DMS53 treated with DMSO at 0.1 percent for 48 hours (cell line): Measurements from ENCODE around the gene USP31.

ENCODE experiments used
- DNase-seq: peaks from one replicate; lab custom pipeline; 2025; ENCODE audit not compliant: unreplicated experiment; lab: John Stamatoyannopoulos, UW

The USP31 gene

DNA sequence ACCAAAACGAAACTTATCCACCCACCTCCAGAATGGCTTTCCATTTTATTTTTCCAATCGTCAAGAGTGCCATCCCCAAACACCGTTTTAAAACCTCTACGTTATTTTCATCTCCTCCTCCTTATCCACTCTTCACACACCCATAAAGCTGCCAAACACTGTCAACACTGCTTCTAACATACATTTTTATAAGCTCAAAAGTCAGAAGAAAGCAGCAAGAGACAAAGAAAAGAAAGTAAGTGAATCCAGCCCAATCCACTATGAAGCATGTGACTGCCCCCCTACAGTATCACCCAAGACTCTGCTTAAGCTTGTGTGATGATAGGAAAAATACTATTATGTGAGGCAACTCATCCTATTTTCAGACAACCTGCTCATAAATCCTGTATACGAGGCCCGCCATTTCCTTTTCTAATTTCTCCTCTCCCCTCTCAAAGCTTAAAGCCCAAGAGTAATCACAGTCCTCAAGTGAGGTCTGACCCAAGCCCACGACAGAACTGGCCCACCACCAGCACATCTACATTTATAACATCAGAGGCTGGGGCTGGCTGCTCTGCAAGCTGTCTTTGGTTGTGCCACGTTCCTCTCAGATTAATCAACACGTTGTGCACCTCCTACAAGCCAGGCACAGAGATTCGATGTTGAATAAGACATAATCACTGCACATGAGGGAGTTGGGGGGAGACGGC lies 16.3 kb downstream of the USP31 start:
- DNase-seq, result no peak

DNA sequence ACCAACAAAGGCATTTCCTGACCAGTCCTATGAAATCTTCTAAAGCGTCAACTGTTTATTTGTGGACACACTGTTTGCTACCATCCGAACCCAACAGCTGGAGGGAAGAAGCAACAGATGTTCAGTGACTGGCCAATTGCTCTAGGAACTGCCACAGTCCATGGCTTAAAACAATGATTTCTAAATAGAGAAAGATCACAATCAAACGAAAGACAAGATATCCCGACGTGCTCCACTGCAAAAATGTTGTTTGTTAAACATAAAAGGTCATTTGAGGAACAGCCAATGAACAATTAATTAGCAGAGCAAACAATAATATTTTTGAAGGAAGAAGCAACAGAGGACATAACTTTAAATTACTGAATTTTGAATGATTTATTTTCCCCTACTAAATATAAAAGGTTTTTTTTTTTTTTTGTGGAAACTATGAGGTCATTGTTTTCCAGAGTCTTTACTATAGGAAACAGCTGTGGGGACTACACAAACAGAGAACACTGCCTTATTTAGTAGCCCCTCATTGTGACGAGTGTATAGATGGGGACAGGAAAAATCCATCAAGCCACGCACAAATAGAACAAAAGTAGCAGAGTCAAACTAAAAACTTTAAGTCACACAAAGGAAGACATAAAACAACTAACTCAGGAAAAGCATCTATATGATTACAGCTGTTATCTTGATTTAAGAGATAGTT lies 17.2 kb downstream of the USP31 start:
- DNase-seq, result no peak

DNA sequence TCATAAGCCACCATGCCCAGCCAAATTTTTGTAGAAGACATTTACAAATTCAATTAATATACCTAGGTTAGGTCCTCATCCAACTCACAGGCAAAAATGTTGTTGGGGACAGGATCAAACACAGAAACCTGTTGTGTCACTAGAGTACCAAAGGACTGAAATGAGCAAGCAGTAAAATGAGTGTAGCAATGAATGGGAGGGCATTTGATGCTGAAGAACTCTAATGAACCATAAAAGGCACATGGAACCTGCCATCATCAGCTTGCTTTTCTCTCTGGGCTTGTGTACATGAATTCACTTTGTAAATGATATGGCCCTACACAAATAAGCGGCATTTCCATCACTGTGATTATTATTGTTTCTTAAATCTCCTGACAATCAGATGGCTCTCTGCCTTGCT lies 17.8 kb downstream of the USP31 start:
- DNase-seq, result peak; percentile 7

DNA sequence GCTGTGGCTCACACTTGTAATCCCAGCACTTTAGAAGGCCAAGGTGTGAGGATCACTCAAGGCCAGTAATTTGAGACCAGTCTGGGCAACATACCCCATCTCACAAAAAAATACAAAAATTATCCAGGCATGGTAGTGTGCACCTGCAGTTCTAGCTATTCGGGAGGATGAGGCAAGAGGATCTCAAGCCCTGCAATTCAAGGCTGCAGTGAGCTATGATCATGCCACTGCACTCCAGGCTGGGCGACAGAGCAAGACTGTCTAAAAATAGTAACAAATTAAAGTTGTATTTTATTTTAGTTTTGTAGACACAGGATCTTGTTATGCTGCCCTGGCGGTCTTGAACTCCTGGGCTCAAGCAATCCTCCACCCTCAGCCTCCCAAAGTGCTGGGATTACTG lies 18.2 kb downstream of the USP31 start:
- no peak for DNase-seq

DNA sequence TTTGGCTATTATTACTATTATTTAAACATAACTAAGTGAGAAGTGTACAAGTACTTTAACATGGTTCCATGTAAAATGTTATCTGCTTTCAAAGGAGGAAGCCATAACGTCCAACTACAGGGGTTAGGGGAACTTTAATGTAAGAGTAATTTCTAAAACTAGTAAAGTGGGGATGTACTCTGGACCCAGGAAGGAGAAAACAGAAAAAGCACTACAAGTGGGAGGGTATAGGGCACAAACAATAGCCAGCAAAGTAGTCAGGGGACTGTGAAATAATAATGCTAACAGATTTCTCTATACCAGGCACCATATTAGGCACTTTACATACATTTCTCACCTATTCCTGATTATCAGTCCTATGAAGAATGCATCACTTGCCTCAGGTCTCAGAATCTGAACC lies 19.6 kb downstream of the USP31 start:
- no peak for DNase-seq

DNA sequence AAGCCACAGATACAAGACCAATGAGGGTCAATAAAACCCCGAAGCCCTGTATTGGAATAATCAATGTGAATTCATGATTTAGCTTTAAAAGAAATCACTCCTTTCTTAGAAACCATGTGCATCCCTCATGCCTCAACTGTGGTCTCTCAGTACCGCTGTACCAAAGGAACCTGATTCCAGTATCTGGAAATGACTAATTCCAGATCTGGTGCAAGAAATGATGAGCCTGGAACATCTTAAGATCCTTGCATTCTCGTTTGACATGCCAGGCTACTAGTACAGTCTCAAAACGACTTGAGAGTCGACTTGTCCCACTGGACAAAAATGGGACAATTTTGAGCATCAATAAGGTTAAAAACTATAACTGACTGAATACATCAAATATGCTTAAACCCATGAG lies 21.2 kb downstream of the USP31 start:
- DNase-seq, result no peak

DNA sequence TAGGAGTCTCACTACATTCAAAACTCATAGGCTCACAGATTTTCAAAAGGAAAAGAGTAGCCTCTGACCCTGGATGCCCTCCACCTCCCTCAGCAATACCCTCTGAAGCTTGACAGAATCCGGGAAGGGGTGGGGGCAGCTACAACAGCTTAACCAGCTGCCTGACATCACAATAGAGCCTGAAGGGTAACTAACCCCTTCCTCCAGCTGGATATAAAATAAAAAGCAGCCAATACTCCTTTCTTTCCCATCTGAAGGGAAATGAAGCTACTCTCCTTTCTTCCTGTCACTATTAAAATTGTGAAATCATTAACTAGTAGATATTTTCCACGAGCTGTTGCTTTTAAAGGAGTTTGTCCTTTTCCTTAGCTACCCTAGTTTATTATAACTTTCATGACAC lies 24.0 kb downstream of the USP31 start:
- DNase-seq, result no peak

DNA sequence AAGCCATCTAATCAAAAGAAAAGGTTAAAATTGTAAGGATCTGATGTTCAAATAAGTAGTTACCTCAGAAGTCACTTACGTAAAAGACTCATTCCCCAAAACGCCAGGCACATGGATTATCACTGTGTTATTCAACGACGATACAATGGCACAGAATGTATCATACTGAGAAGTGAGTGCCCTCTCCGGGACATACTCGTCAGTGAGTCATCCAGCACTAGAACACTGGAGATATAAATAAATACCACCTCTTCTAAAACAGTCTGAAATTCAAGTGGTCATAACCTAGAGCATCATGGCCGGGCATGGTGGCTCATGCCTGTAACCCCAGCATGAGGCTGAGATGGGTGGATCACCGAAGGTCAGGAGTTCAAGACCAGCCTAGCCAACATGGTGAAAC lies 24.9 kb downstream of the USP31 start:
- peak; percentile 37 for DNase-seq

DNA sequence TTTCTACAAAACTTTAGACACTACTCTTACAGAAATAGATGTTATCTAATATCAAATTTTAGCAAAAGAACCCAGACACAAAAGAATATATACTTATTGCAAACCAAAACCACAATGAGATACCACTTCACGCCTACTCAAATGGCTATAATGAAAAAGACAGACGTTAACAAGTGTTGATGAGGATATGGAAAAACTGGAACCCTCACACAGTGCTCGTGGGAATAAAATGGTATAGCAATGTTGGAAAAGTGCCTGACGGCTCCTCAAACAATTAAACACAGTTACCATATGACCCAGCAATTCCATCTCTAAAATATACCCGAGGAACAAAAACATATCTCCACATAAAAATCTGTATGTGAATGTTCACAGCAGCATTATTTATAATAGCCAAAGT lies 27.1 kb downstream of the USP31 start:
- no peak for DNase-seq

DNA sequence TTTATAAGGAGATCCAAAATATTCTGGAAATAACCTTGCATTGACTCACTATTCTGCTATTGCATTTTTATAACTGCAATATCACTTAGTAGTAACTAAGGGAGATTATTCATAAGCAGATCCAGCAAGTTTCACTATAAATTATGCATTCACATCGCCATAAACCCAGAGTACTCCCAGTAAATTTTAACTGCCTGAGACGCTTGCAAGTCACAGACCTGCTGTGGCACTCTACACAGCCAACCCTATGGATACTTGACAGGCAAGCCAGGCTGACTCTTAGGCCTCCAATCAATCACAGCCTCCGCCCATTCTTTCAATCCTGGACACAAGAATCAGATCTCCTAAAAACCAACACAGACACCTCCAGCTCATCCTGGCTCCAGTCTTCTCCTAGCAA lies 28.2 kb downstream of the USP31 start:
- no peak for DNase-seq

DNA sequence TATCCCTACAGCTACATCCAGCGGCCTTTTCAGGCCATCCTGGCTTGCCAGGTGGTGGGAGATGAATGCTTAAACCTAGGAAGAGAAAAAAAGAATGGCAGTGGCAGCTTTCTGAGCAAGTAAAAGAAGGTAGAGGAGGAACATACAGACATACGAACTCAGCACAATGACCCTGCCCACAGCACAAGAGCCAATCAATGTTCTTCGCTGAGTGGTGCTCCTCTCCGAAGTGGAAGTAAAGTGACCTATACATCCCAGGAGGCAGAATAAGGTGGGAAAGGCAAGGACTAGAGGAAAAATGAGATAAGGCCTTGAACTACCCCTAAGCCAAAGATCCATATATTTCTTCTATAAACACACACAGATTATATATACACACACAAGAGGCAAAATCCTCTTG lies 28.7 kb downstream of the USP31 start:
- DNase-seq, result no peak

DNA sequence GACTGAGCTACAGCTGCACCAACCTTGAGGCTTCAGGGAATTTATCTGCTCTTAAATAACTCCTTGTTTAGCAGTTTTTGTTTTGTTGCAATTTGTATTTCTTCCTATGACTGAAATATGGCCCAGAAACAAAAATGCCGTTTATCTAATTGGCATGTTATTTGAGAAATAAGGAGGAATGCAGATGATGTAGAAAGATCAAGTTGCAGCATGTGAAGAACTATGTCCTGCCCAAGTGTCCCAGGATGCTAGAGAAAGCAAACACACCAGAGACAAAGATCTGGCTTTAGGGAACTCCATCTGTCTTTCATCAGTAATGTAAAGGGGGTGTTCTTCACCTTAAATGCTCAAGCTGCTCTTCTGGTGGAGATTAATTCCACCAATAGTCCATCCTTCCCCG lies 29.7 kb downstream of the USP31 start:
- no peak for DNase-seq

DNA sequence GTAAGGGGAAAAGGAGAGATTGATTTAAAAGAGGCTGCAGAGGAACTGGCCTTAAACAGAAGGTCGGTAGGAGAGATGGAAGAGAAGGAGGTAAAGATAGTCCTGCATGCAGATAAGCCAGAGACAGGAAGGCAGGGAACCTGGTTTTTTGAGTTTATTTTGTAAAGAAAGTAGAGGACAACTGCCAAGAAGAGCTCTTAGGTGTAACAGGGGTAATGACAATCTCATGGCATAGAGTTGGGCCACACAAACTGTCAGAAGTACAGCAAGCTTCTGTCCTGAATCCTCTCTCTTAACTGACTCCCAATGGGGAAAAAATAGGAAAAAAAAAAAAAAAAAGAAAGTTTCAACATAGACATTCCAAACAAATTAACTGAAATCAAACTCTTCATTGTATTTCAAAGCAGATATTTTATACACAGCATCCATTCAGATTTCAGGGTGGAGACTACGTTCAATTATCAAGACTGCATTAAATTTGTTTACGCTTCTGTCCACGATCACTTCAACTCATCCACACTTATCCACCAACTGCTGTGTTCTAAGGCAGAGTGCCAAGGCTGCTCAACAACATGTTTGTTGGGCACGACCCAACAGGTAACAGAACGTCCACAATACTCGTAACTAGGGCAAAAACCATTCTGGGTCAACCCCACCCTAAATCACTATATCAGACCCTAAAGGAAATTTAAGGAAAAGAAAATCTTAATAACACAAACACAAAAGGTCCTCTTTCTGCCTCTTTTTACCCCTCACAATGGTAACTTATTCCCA lies 34.9 kb downstream of the USP31 start:
- DNase-seq, result no peak

DNA sequence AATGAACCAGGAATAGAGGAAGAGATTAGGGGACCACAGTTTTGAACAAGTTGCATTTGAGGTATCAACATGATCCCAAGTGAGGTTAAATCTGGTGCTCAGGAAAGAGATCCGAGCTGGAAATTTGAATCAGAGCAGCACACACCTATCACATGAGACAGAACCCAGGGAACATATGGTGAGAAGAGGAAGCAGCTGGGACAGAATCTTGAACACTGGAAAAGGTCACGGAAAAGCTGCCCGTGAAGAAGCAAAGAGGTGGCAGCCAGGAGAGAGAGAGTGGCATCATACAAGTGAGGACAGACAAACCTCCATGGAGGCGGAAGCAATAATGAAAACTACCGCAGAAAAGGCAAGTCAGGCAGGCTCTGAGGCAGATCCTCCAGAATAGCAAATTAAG lies 36.1 kb downstream of the USP31 start:
- DNase-seq, result no peak

DNA sequence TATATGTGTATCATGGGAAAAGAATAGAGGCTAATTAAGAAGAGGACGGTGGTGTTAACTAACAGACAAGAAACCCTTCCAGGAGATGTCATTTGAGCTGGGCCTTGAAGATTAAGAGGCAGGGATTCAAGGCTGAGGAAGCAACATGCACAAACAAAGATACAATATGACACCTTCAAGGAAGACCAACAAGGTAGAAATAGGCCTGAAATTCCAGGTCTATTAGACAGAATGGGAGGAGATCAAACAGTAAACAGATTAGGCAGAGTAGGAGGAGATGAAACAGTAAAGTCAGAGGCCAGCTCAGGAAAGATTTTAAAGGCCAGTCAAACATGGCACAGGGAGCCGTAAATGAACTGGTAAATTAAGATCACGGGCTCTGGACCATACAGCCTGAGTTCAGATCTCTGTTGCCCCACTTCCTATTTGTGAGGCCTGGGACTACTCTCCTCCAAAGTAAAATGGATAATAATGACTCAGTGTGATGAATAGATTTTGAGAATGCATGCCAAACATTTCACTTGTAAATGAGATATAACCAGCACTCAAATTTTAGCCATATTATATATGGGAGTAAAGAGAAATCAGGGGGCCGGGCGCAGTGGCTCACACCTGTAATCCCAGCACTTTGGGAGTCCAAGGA lies 38.9 kb downstream of the USP31 start:
- DNase-seq, result no peak

DNA sequence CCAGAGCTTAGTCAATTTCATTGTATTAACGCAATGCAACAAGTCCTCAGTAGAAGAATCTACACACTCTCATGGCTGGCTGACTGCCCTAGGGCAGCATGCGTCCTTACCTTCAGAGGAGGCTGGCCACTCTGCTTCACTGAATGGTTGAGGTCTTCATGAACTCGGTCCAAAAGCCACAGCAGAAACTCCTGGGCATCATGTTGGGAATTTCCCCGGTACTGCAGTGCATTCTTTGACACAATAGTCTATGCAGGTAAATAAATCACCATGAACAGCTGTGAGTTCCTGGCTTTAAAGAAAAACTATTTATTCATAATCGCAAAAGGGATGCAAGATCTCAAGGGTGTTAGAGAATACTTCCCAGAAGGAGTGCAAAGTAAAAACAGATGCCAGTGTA lies 41.3 kb downstream of the USP31 start:
- DNase-seq, result no peak

DNA sequence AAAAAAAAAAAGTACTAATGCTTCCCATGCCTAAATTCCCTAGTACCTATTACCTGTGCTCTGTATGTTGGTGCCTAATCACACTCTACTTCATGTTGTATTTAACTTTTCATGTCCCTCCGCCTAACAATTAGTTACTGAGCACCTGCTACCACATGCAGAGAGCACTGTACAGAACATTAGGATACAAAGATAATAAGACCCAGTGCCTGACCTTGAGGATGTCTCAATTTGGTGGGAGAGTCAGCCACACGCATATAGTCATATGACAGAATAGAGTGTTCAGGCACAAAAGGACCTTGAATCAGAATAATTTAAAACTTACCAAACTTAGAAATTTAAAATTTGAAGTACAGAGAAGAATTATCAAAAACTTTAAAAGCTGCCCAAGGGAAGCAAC lies 42.1 kb downstream of the USP31 start:
- no peak for DNase-seq

DNA sequence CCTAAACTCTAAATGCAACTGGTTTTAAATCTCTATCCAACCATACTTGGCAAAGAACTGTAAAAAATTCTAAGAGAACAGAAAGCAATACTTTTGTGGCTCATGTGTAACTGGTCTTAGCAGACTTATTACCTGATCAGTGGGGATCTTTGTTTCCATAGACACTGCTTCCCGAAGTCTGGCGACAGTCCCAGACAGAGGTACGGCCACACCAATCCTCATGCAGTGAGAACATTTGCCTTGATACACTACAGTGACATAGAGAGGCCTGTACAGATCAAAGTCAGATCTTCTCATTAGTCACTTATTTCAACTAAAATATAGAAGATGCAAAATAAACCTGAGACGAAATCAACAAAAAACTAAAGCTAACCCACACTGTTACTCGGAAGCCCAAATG lies 43.9 kb downstream of the USP31 start:
- no peak for DNase-seq

DNA sequence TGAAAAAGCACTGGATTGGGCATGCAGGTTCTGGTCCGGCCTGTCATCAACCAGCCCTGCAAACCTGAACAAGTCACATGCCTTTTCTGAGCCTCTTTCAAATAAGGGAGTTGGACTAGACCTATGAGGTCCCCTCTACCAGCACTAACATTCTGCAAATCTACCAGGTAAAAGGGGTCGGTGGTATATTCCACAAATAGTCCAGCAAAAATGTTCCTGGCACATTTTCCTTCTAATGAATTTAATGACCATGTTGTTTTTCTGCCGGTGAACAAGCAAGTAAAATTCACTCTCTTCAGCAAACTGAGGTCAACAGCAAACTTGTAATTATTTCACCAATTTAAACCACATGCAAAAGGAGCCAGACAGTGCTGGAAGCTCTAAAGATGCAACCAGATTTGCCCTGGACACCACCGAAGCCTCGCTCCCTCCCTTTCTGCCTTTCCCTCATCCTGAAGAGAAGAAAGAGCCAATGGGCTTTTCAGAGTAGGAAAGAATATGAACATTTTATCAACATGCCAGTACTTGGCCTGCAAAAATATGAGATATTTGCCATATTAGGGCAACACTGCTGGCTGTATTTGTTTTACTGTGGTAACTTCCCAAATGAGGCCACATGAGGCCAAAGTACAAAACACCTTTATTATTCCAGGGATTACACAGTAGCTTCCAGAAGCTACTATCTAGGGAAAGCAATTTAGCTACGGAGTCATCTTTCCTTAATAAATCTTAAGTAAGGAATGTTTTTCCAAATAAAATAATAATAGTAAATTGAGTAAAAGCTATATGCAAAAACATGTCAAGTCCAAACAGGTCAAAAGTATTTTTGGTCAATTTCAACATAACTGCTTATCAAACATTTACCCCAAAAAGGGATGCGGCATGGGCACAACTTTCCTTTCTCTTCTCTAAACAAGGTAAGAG lies 45.0 kb downstream of the USP31 start:
- DNase-seq, result no peak

DNA sequence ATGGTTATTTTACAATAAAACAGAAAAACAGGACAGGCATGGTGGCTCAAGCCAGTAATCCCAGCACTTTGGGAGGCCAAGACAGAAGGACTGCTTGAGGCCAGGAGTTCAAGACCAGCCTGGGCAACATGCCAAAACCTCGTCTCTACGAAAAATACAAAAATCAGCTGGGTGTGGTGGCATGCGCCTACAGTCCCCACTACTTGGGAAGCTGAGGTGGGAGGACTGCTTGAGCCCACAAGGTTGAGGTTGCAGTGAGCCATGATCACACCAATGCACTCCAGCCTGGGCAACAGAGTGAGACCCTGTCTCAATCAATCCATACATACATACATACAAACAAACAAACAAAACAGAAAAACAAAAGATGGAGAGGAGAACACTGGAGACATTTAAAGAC lies 45.6 kb downstream of the USP31 start:
- DNase-seq, result no peak
